Erythroblast (primary cell): ENCODE results near the gene ATP6V1B1.

ENCODE experiments used
- GATA1 ChIP-seq: IDR thresholded peaks from 2 replicates; pipeline ENCODE4 v1.6.1; 2011; ENCODE audit warnings: low read depth, mild to moderate bottlenecking, control low read depth, low read length, moderate library complexity
- POLR2A ChIP-seq: IDR thresholded peaks from 2 replicates; pipeline ENCODE4 v1.6.1; 2011; ENCODE audit warnings: mild to moderate bottlenecking, low read length

GRCh38 chr2:70961648-70961994 lies 25.9 kb downstream of the ATP6V1B1 start:
- TF ChIP-seq POLR2A = no peak
- TF ChIP-seq GATA1 = no peak
